ENCODE data around the gene FMN2. TPM values are rescaled to one million over a fixed set of nuclear protein-coding genes. Genes with fewer than 3 reads are reported as not detected.

The FMN2 gene
- total RNA-seq, 3 donors from 2014 or later (not counting 1 experiment from before 2014, with no cell fraction given): not detected

GRCh38 chr1:240356568-240356967 is 264.9 kb downstream of the FMN2 start:
- no peak overlapping the region for H3K4me3 ChIP-seq (ENCODE audit: low read length)
- Mint-ChIP-seq H3K9me3 (peaks cover 6 to 17% of the 10 kb centered on the region in 2 donors), H3K36me3 (no peaks in the 10 kb centered on the region), H3K4me1 (no peaks in the 10 kb centered on the region), H3K27ac (no peak overlapping the region), H3K27me3 (ENCODE audit: low read depth in 2 of 2) (no peaks in the 10 kb centered on the region), H3K4me3 (no peak overlapping the region)
- H3K36me3 ChIP-seq (ENCODE audit: control insufficient read depth, insufficient read depth, low read length): no peaks in the 10 kb centered on the region
- no peak for DNase-seq
- H3K27me3 ChIP-seq (ENCODE audit: control insufficient read depth, insufficient read depth, low read length): no peaks in the 10 kb centered on the region
- no peak overlapping the region for H3K27ac ChIP-seq (ENCODE audit: low read length)
- 88% methylated on average over 1 of the region's 1 CpG for WGBS (ENCODE audit: insufficient coverage)
- no peak for ATAC-seq
- TF ChIP-seq CTCF (IDR thresholded peaks at IDR 0.05): no peak
- intact Hi-C loops (cut with micrococcal nuclease): no loop called here
- H3K4me1 ChIP-seq (ENCODE audit: control insufficient read depth, insufficient read depth, low read length): no peaks in the 10 kb centered on the region
- no peaks in the 10 kb centered on the region for H3K9me3 ChIP-seq (ENCODE audit: control insufficient read depth, insufficient read depth, low read length)

GRCh38 chr1:240362046-240362445 is 270.4 kb downstream of the FMN2 start:
- Mint-ChIP-seq H3K27ac (no peak overlapping the region), H3K4me1 (no peaks in the 10 kb centered on the region), H3K9me3 (peaks cover 3 to 16% of the 10 kb centered on the region in 2 donors), H3K27me3 (ENCODE audit: low read depth in 2 of 2) (no peaks in the 10 kb centered on the region), H3K4me3 (no peak overlapping the region), H3K36me3 (no peaks in the 10 kb centered on the region)
- intact Hi-C loops (cut with micrococcal nuclease): no loop called here
- Histone ChIP-seq H3K36me3 (ENCODE audit: control insufficient read depth, insufficient read depth, low read length) (no peaks in the 10 kb centered on the region), H3K4me3 (ENCODE audit: low read length) (no peak overlapping the region), H3K9me3 (ENCODE audit: control insufficient read depth, insufficient read depth, low read length) (no peaks in the 10 kb centered on the region), H3K27ac (ENCODE audit: low read length) (no peak overlapping the region), H3K4me1 (ENCODE audit: control insufficient read depth, insufficient read depth, low read length) (no peaks in the 10 kb centered on the region), H3K27me3 (ENCODE audit: control insufficient read depth, insufficient read depth, low read length) (no peaks in the 10 kb centered on the region)
- ATAC-seq (no peak), DNase-seq (no peak)
- TF ChIP-seq CTCF (IDR thresholded peaks at IDR 0.05): no peak
- WGBS (ENCODE audit: insufficient coverage): 91% methylated on average over 4 of the region's 5 CpGs

GRCh38 chr1:240362826-240363225 is 271.1 kb downstream of the FMN2 start:
- DNase-seq (no peak), ATAC-seq (no peak)
- Mint-ChIP-seq H3K27ac (no peak overlapping the region), H3K36me3 (no peaks in the 10 kb centered on the region), H3K4me3 (no peak overlapping the region), H3K27me3 (ENCODE audit: low read depth in 2 of 2) (no peaks in the 10 kb centered on the region), H3K9me3 (peaks cover 3 to 16% of the 10 kb centered on the region in 2 donors), H3K4me1 (no peaks in the 10 kb centered on the region)
- H3K36me3 ChIP-seq (ENCODE audit: control insufficient read depth, insufficient read depth, low read length): no peaks in the 10 kb centered on the region
- no peak for TF ChIP-seq CTCF (IDR thresholded peaks at IDR 0.05)
- H3K4me3 ChIP-seq (ENCODE audit: low read length): no peak overlapping the region
- no CpG with 5 or more reads among the region's 2 CpGs for WGBS (ENCODE audit: insufficient coverage)
- H3K27me3 ChIP-seq (ENCODE audit: control insufficient read depth, insufficient read depth, low read length): no peaks in the 10 kb centered on the region
- no peaks in the 10 kb centered on the region for H3K4me1 ChIP-seq (ENCODE audit: control insufficient read depth, insufficient read depth, low read length)
- intact Hi-C loops (cut with micrococcal nuclease): no loop called here
- H3K27ac ChIP-seq (ENCODE audit: low read length): no peak overlapping the region
- no peaks in the 10 kb centered on the region for H3K9me3 ChIP-seq (ENCODE audit: control insufficient read depth, insufficient read depth, low read length)

GRCh38 chr1:240363315-240363714 is 271.6 kb downstream of the FMN2 start:
- 65% methylated on average over 5 of the region's 5 CpGs for WGBS (ENCODE audit: insufficient coverage)
- H3K4me3 Mint-ChIP-seq: no peak overlapping the region
- peaks cover 3 to 16% of the 10 kb centered on the region in 2 donors for H3K9me3 Mint-ChIP-seq
- intact Hi-C loops (cut with micrococcal nuclease): no loop called here
- H3K36me3 ChIP-seq (ENCODE audit: control insufficient read depth, insufficient read depth, low read length): no peaks in the 10 kb centered on the region
- no peaks in the 10 kb centered on the region for H3K27me3 ChIP-seq (ENCODE audit: control insufficient read depth, insufficient read depth, low read length)
- TF ChIP-seq CTCF (IDR thresholded peaks at IDR 0.05): no peak
- H3K27ac Mint-ChIP-seq: no peak overlapping the region
- no peak overlapping the region for H3K27ac ChIP-seq (ENCODE audit: low read length)
- DNase-seq (no peak), ATAC-seq (no peak)
- no peaks in the 10 kb centered on the region for H3K9me3 ChIP-seq (ENCODE audit: control insufficient read depth, insufficient read depth, low read length)
- H3K4me1 ChIP-seq (ENCODE audit: control insufficient read depth, insufficient read depth, low read length): no peaks in the 10 kb centered on the region
- H3K4me3 ChIP-seq (ENCODE audit: low read length): no peak overlapping the region
- H3K27me3 Mint-ChIP-seq (ENCODE audit: low read depth in 2 of 2): no peaks in the 10 kb centered on the region
- no peaks in the 10 kb centered on the region for H3K4me1 Mint-ChIP-seq
- no peaks in the 10 kb centered on the region for H3K36me3 Mint-ChIP-seq
